Activated naive CD8-positive, alpha-beta T cell treated with anti-CD3 and anti-CD28 coated beads for 36 hours (primary cell): Measurements from ENCODE around the gene TEKT2. TPM values are rescaled to one million over a fixed set of nuclear protein-coding genes. Genes with fewer than 3 reads are reported as not detected.

ENCODE experiments used
- DNase-seq: peaks from one replicate; pipeline ENCODE4 v3.0.0; 2021
- H3K27ac Mint-ChIP-seq: one replicate; pipeline ENCODE4 v1.8.0; 2022; ENCODE audit warnings: mild to moderate bottlenecking, moderate library complexity, mixed read lengths
- H3K27me3 Mint-ChIP-seq: one replicate; pipeline ENCODE4 v1.8.0; 2022; ENCODE audit warnings: mild to moderate bottlenecking, mixed read lengths
- H3K36me3 Mint-ChIP-seq: one replicate; pipeline ENCODE4 v1.8.0; 2021; ENCODE audit warnings: mild to moderate bottlenecking, mixed read lengths
- H3K4me1 Mint-ChIP-seq: one replicate; pipeline ENCODE4 v1.8.0; 2021; ENCODE audit warnings: mixed read lengths
- H3K4me3 Mint-ChIP-seq: one replicate; pipeline ENCODE4 v1.8.0; 2022; ENCODE audit warnings: mild to moderate bottlenecking, moderate library complexity, mixed read lengths
- H3K9me3 Mint-ChIP-seq: one replicate; pipeline ENCODE4 v1.8.0; 2022; ENCODE audit warnings: mixed read lengths
- total RNA-seq, 2 experiments: library from RNA; stranded (reverse); gene quantifications; one replicate each; pipeline ENCODE4 v1.2.3, GENCODE V29; 2021

TEKT2 gene, protein sequence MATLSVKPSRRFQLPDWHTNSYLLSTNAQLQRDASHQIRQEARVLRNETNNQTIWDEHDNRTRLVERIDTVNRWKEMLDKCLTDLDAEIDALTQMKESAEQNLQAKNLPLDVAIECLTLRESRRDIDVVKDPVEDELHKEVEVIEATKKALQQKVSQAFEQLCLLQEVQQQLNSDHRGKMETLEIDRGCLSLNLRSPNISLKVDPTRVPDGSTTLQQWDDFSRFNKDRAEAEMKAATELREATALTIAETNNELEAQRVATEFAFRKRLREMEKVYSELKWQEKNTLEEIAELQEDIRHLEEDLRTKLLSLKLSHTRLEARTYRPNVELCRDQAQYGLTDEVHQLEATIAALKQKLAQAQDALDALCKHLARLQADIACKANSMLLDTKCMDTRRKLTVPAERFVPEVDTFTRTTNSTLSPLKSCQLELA
- total RNA-seq, result under 1 TPM in 1 of 2 experiments, not detected in 1; 0.19 TPM

GRCh38 chr1:36083635-36084496 is at the start of gene TEKT2:
TEKT2 (plus strand) TSS chr1:36084094; CDS start chr1:36084922, 828 bp downstream.
- Mint-ChIP-seq H3K27ac (no peak within 1 kb of the TSS), H3K36me3 (no peaks in the 10 kb centered on the region), H3K27me3 (peaks cover 44% of the 10 kb centered on the region), H3K4me3 (peak within 1 kb of the TSS; percentile 47), H3K9me3 (no peaks in the 10 kb centered on the region), H3K4me1 (no peaks in the 10 kb centered on the region)
- DNase-seq, result peak; percentile 31

- no peaks in the 10 kb centered on the region for H3K9me3 Mint-ChIP-seq
- H3K36me3 Mint-ChIP-seq, result peaks cover 7% of the 10 kb centered on the region
- DNase-seq, result no peak
- H3K4me3 Mint-ChIP-seq, result no peak overlapping the region
- H3K4me1 Mint-ChIP-seq, result no peaks in the 10 kb centered on the region
- no peak overlapping the region for H3K27ac Mint-ChIP-seq
- no peaks in the 10 kb centered on the region for H3K27me3 Mint-ChIP-seq
Measured at GRCh38 chr1:36034692-36035091, 49.2 kb upstream of the TEKT2 start.

DNA sequence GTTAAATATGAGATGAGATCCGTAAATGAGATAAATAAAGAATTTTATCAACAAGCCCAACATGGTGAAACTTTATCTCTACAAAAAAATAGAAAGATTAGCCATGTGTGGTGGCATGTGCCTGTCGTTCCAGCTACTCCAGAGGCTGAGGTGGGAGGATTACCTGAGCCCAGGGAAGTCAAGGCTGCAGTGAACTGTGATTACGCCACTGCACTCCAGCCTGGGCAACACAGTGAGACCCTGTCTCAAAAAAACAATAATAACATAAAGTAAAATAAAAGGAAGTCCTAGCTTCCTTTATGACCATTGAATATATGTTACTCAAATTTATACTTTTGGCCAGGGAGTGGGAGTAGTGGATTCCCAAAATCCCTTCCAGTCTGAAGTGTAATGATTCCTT is 48.7 kb upstream of the TEKT2 start:
- no peak overlapping the region for H3K27ac Mint-ChIP-seq

DNA sequence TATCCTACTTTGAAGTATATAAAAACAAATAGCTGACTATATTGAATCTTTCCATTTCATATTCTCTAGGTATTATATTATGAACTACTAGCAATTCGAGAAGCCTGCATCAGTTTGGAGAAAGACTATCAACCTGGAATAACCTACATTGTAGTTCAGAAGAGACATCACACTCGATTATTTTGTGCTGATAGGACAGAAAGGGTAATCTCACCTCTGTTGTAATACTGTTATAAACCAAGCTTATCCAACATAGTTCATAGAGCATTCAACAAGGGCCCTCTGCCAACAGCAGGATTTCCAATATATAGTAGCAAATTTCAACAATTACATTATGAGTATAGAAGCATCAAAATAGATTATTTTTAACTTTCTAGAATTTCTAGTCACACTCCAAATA is 43.7 kb upstream of the TEKT2 start:
- H3K4me1 Mint-ChIP-seq, result no peaks in the 10 kb centered on the region
- peaks cover 2% of the 10 kb centered on the region for H3K36me3 Mint-ChIP-seq
- no peak overlapping the region for H3K27ac Mint-ChIP-seq
- no peak overlapping the region for H3K4me3 Mint-ChIP-seq
- H3K9me3 Mint-ChIP-seq, result no peaks in the 10 kb centered on the region
- no peak for DNase-seq
- H3K27me3 Mint-ChIP-seq, result no peaks in the 10 kb centered on the region

More for the DNA sequence above, 48.7 kb upstream of the TEKT2 start:
- DNase-seq, result no peak
- peaks cover 6% of the 10 kb centered on the region for H3K36me3 Mint-ChIP-seq
- H3K27me3 Mint-ChIP-seq, result no peaks in the 10 kb centered on the region
- H3K4me1 Mint-ChIP-seq, result no peaks in the 10 kb centered on the region
- H3K9me3 Mint-ChIP-seq, result no peaks in the 10 kb centered on the region
- no peak overlapping the region for H3K4me3 Mint-ChIP-seq

DNA sequence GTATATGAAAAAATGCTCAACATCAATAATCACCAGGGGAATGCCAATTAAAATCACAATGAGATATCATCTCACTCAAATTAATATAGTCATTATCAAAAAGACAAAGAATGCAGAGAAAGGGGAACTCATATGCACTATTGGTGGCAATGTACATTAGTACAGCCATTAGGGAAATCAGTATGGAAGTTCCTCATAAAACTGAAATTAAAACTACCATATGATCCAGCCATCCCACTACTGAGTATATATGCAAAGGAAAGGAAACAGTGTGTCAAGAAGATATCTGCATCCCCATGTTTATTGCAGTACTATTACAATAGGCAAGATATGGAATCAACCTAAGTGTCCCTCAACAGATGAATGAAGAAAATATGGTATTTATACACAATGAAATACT is 32.1 kb upstream of the TEKT2 start:
- Mint-ChIP-seq H3K4me1 (no peaks in the 10 kb centered on the region), H3K36me3 (peaks cover 23% of the 10 kb centered on the region), H3K27ac (no peak overlapping the region), H3K9me3 (peaks cover 3% of the 10 kb centered on the region), H3K4me3 (no peak overlapping the region), H3K27me3 (no peaks in the 10 kb centered on the region)
- DNase-seq, result no peak

DNA sequence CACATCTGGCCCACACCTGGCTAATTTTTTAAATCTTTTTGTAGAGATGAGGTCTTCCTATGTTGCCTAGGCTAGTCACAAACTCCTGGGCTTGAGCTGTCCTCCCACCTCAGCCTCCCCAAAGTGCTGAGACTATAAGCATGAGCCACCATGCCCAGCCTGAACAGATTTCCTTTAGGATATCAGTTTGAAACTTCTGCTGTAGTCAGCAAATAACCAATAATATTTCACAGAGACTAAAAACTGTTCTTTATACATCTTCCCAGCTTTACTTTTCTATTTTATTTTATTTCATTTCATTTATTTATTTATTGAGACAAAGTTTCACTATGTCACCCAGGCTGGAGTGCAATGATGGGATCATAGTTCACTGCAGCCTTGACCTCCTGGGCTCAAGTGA is 29.9 kb upstream of the TEKT2 start:
- no peaks in the 10 kb centered on the region for H3K27me3 Mint-ChIP-seq
- peaks cover 2% of the 10 kb centered on the region for H3K36me3 Mint-ChIP-seq
- no peaks in the 10 kb centered on the region for H3K4me1 Mint-ChIP-seq
- no peaks in the 10 kb centered on the region for H3K9me3 Mint-ChIP-seq
- DNase-seq, result no peak
- no peak overlapping the region for H3K4me3 Mint-ChIP-seq
- H3K27ac Mint-ChIP-seq, result no peak overlapping the region

DNA sequence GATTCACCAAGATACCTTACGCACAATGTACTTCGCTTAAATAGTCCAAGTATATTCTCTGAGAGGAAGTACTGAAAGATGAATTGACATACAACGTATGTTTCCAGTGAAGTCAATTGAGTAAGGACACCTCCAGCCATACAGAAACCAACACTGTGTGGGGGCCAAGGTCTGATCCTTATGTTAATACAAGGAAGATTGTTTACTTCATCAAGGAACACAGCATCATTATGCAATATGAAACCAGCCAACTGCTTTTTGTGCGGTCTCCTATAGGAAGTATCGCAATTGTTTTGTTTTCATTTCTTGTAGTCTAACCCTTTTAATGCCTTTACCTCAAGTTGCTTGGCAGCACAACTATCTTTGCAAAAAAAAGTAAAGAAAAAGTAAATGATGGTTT is 28.2 kb upstream of the TEKT2 start:
- Mint-ChIP-seq H3K4me1 (no peaks in the 10 kb centered on the region), H3K27me3 (no peaks in the 10 kb centered on the region), H3K27ac (no peak overlapping the region), H3K36me3 (no peaks in the 10 kb centered on the region), H3K4me3 (no peak overlapping the region), H3K9me3 (no peaks in the 10 kb centered on the region)
- no peak for DNase-seq

GRCh38 chr1:36062315-36062714 is 21.6 kb upstream of the TEKT2 start:
- H3K27ac Mint-ChIP-seq, result no peak overlapping the region
- H3K36me3 Mint-ChIP-seq, result no peaks in the 10 kb centered on the region

DNA sequence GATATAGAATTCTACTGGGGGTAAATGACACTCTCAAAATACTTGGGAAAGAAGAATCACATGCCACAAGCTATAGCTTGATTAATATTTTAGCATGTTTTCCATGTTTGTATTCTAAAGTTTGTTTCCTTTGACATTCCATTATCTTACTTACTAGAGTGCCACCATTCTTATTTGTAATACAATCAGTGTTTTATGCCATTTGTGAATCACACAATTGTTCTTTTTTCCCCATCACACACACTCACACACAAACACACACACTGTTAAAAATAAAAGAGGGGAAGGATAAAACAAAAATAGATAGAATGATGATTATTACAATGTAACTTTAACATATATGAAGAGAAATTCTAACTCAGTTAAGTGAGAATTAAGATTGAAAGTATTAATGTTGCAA is 16.0 kb upstream of the TEKT2 start:
- no peak overlapping the region for H3K4me3 Mint-ChIP-seq
- no peaks in the 10 kb centered on the region for H3K27me3 Mint-ChIP-seq
- no peaks in the 10 kb centered on the region for H3K36me3 Mint-ChIP-seq
- DNase-seq, result no peak
- peaks cover 1% of the 10 kb centered on the region for H3K9me3 Mint-ChIP-seq
- no peaks in the 10 kb centered on the region for H3K4me1 Mint-ChIP-seq
- H3K27ac Mint-ChIP-seq, result no peak overlapping the region

More at GRCh38 chr1:36062315-36062714, 21.6 kb upstream of the TEKT2 start:
- no peaks in the 10 kb centered on the region for H3K4me1 Mint-ChIP-seq
- H3K9me3 Mint-ChIP-seq, result no peaks in the 10 kb centered on the region
- no peaks in the 10 kb centered on the region for H3K27me3 Mint-ChIP-seq
- H3K4me3 Mint-ChIP-seq, result no peak overlapping the region
- no peak for DNase-seq

DNA sequence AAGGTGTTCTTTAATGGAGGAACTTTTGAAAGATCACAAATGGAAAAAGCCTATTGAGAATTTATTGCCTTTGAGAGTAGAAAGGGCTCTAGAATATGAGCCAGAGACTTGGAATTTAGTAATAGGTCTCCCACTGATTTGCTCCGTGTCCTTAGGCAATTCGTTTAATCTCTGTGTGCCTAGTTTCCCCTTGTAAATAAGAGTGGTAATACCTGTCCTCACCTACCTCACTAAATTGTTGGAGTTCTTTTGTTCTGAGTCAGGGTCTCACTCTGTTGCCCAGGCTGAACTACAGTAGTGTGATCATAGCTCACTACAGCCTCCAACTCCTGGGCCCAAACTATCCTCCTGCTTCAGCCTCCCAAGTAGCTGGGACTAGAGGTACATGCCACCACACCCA is 15.0 kb upstream of the TEKT2 start:
- Mint-ChIP-seq H3K36me3 (no peaks in the 10 kb centered on the region), H3K27ac (no peak overlapping the region), H3K9me3 (peaks cover 1% of the 10 kb centered on the region), H3K4me3 (no peak overlapping the region), H3K27me3 (no peaks in the 10 kb centered on the region), H3K4me1 (no peaks in the 10 kb centered on the region)
- DNase-seq, result no peak

- Mint-ChIP-seq H3K27ac (no peak overlapping the region), H3K4me1 (no peaks in the 10 kb centered on the region), H3K4me3 (no peak overlapping the region), H3K36me3 (no peaks in the 10 kb centered on the region), H3K9me3 (peaks cover 1% of the 10 kb centered on the region), H3K27me3 (no peaks in the 10 kb centered on the region)
- DNase-seq, result no peak
Measured at GRCh38 chr1:36070349-36070748, 13.5 kb upstream of the TEKT2 start.

DNA sequence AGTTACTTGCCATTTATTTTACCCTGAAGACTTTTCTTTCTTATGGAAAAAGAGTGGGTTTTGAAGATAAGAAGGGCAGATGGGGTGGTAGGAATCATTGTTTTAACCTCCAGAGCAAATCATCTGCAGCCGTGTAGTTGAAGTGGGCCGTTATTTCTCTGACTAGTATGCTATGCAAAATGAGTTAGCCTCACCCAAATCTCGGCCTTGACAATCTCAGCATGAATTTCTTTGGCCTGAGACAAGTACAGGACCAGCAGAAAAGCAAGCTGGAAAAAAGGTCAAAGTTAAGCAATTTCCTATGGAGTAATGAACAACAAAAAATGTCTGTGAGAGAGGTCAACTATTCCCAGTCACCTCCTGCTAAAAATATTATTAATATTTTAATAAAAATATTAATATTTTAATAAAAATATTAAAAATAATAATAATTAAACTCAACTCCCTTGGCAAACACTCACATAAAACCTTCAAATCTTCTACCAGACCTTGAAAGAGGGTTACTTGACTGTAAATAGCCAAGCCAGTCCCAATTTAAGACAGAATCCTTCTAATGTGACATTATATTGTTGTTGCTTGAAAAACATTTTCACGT is 6.8 kb upstream of the TEKT2 start:
- Mint-ChIP-seq H3K27ac (no peak overlapping the region), H3K36me3 (no peaks in the 10 kb centered on the region), H3K4me1 (no peaks in the 10 kb centered on the region), H3K27me3 (peaks cover 4% of the 10 kb centered on the region), H3K4me3 (no peak overlapping the region), H3K9me3 (no peaks in the 10 kb centered on the region)
- DNase-seq, result no peak

GRCh38 chr1:36080236-36080635 is 3.7 kb upstream of the TEKT2 start:
- H3K4me3 Mint-ChIP-seq, result no peak overlapping the region
- H3K36me3 Mint-ChIP-seq, result no peaks in the 10 kb centered on the region
- H3K9me3 Mint-ChIP-seq, result no peaks in the 10 kb centered on the region

DNA sequence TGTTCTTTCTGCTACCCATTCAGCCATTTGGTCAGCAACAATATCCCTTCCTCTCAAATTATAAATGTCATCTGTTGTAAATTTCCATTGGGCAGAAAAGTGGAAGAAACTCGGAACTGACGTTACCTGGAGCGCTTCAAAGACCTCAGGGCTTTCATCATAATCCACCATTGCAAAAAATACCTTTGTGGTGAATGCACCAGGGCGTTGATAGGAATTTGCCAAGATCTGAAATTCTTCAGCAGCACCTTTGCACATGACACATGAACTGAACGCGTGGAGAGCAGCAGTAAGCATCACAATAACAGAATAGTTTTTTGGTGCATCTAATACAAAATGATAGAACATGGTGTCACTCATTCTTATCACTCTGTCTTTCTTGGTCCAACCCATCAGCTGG is 3.1 kb upstream of the TEKT2 start:
- no peak overlapping the region for H3K4me3 Mint-ChIP-seq
- DNase-seq, result no peak
- H3K27me3 Mint-ChIP-seq, result peaks cover 38% of the 10 kb centered on the region
- no peaks in the 10 kb centered on the region for H3K4me1 Mint-ChIP-seq
- no peak overlapping the region for H3K27ac Mint-ChIP-seq
- no peaks in the 10 kb centered on the region for H3K36me3 Mint-ChIP-seq
- H3K9me3 Mint-ChIP-seq, result no peaks in the 10 kb centered on the region

More at GRCh38 chr1:36080236-36080635, 3.7 kb upstream of the TEKT2 start:
- peaks cover 33% of the 10 kb centered on the region for H3K27me3 Mint-ChIP-seq
- H3K4me1 Mint-ChIP-seq, result no peaks in the 10 kb centered on the region
- no peak for DNase-seq
- no peak overlapping the region for H3K27ac Mint-ChIP-seq

DNA sequence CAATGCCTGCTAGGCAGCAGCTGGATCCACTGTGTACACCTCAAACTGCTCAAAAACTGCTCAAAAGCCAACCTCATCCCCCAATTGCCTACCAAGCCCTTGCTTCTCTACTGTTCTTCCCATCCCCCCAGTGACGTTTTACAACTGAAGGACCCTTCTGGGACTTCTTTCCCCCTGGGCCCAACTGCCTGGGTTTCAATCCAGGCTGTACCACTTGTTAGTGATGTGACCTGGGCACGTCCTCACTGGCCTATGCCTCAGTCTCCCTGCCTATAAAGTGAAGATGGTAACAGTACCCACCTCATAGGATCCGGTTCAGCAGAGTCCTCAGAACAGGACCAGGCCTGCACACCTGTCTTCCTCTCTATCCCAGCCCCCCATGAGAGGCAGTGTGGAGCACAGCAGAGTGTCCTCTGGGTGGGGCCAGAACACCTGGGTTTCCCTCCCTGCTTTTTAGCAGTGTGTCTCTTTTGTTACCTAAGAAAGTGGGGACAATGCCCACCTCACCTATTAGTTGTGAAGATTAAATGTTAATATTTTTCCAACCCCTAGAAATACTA is 1.9 kb upstream of the TEKT2 start:
- Mint-ChIP-seq H3K4me3 (no peak overlapping the region), H3K4me1 (no peaks in the 10 kb centered on the region), H3K27me3 (peaks cover 44% of the 10 kb centered on the region), H3K27ac (no peak overlapping the region), H3K9me3 (no peaks in the 10 kb centered on the region), H3K36me3 (no peaks in the 10 kb centered on the region)
- no peak for DNase-seq
